Heart right ventricle (tissue), 16 donors: ENCODE measurements around the gene PCDHGA3. TPM values are rescaled to one million over a fixed set of nuclear protein-coding genes. Genes with fewer than 3 reads are reported as not detected.

Experiments used
- ATAC-seq, 8 donors: fragments of 200-7000 bp; cut with Tn5 transposase; one replicate each; pipeline ENCODE4 v1.9.1; 2020; ENCODE audit warnings: mild to moderate bottlenecking in 8 of 8, moderate library complexity in 8 of 8, moderate number of reproducible peaks in 1 of 8
- DNase-seq, 2 donors: peaks; one replicate each; pipeline ENCODE4 v3.0.0-alpha.2; 2020
- H3K27ac ChIP-seq, 10 donors: fragments of 200-600 bp; sonication (generic) in 2 of 10; one replicate each; pipeline versions ENCODE4 v1.5.0 to v1.8.0; 2020 to 2022; ENCODE audit warnings: mild to moderate bottlenecking in 3 of 10
- H3K27me3 ChIP-seq, 7 donors: fragments of 200-600 bp; one replicate each; pipeline ENCODE4 v1.8.0; 2021 to 2022; ENCODE audit warnings: mild to moderate bottlenecking in 2 of 7
- H3K36me3 ChIP-seq, 9 donors: fragments of 200-600 bp; sonication (generic) in 1 of 9; one replicate each; pipeline versions ENCODE4 v1.5.0 to v1.8.0; 2020 to 2022; ENCODE audit warnings: mild to moderate bottlenecking in 2 of 9
- H3K4me1 ChIP-seq, 9 donors: fragments of 200-600 bp; sonication (generic) in 1 of 9; one replicate each; pipeline versions ENCODE4 v1.5.0 to v1.8.0; 2020 to 2022; ENCODE audit warnings: mild to moderate bottlenecking in 4 of 9
- H3K4me3 ChIP-seq, 10 donors: fragments of 200-600 bp; sonication (generic) in 2 of 10; one replicate each; pipeline versions ENCODE4 v1.5.0 to v1.8.0; 2020 to 2022; ENCODE audit warnings: mild to moderate bottlenecking in 7 of 10, moderate library complexity in 2 of 10
- H3K9me3 ChIP-seq, 11 donors: fragments of 200-600 bp in 10 of 11; sonication (generic) in 2 of 11; one replicate each; pipeline versions ENCODE4 v1.5.0 to v1.8.0; 2013 to 2022; ENCODE audit warnings: mild to moderate bottlenecking in 2 of 11, control low read depth in 1 of 11, moderate library complexity in 1 of 11
- CTCF ChIP-seq, 9 donors: fragments of 200-600 bp; sonication (generic) in 2 of 9; IDR thresholded peaks; one replicate each; pipeline versions ENCODE4 v1.5.0 to v1.8.0; 2021 to 2022; ENCODE audit warnings: antibody characterized with exemption in 9 of 9, mild to moderate bottlenecking in 5 of 9, moderate library complexity in 1 of 9
- WGBS, 2 donors: extraction: QIAGEN DNeasy Blood & Tissue Kit; methylation state at CpG; one replicate each; pipeline ENCODE4 v1.1.7; 2013; ENCODE audit warnings: inconsistent platforms in 1 of 2; 5-methylcytosine and 5-hydroxymethylcytosine counted together
- intact Hi-C, 10 donors: fragments of 100-400 bp; cut with DNase I; formaldehyde crosslinking; loops; one replicate each; pipeline versions ENCODE4 v1.11.1 to v1.14.2; 2022
- polyA plus RNA-seq, 2 donors: library from polyadenylated mRNA; stranded (reverse); fragments of 200-250 nt; gene quantifications; one replicate each; pipeline ENCODE4 v1.2.3, GENCODE V29; 2013
- total RNA-seq, 10 donors: library from RNA; stranded (reverse); fragmentation: NEBNext Ultra II Directional in 3 of 10; extraction: Animal tissue kit (Norgen Biotek cat#: 25700) in 3 of 10; gene quantifications; one replicate each; pipeline versions ENCODE4 v1.2.1 to v1.2.4, GENCODE V29; 2021 to 2023
- donor health status: Arrhythmogenic right ventricular cardiomyopathy.
- donor health status: ischemic (EF 13 %, LVEDD 7.1; RV severe dilation, severe dysfunction).
- donor health status: healthy with polysubstance abuse.
- donor health status: DM: no; HTN: yes; CAD: no.
- donor health status: DM: no; HTN: no; CAD: no.
- donor health status: ischemic (EF 25% LVEDD 6.9; RV normal size, moderate dysfunction).
- donor health status: ischemic (EF 25% LVEDD 5.7; RV mildly dilated, moderate dysfunction).
- donor health status: healthy.
- donor health status: DM: yes; HTN: yes; CAD: no.
- donor health status: Ischemic cardiomyopathy.
- donor health status: ischemic (EF 35%, LVEDD 5.7; RV mildly dilated, moderate dysfunction).
- donor health status: nonischemic (EF 11% LVEDD 7.7; RV severe dilation, severe dysfunction).
- donor health status: DM: yes; HTN: yes; CAD: no.
- donor health status: PGD.
- donor health status: ischemic (EF 29% LVEDD 5.4; RV normal size, mild dysfunction).
- donor health status: nonischemic (EF 23%, LVEDD 6.1; RV moderate dilation, normal function).

Gene PCDHGA3
- total and polyA plus RNA-seq, 12 donors, result 1.3 to 21.0 (median 14.5) TPM

- WGBS, 2 donors, result 21 to 24% methylated on average over 29 of the region's 29 CpGs
- H3K4me1 ChIP-seq, result peaks cover 0 to 36% (median 4%) of the 10 kb centered on the region in 9 donors
These were observed 6.4 kb downstream of the PCDHGA3 start, which contains the start of gene PCDHGB1 for GRCh38 chr5:141349917-141350619. TSS of gene PCDHGB1 (plus strand) at chr5:141350099. CDS start at chr5:141350261, 162 bp downstream.

GRCh38 chr5:141351591-141351990 is 8.0 kb downstream of the PCDHGA3 start:
- Histone ChIP-seq H3K27me3 (peaks cover 0 to 37% (median 0%) of the 10 kb centered on the region in 7 donors), H3K36me3 (peaks cover 0 to 44% (median 0%) of the 10 kb centered on the region in 9 donors), H3K4me1 (peaks cover 0 to 38% (median 5%) of the 10 kb centered on the region in 9 donors), H3K27ac (no peak overlapping the region), H3K9me3 (peaks cover 0 to 98% (median 47%) of the 10 kb centered on the region in 11 donors), H3K4me3 (no peak overlapping the region)
- intact Hi-C loops, result loop anchor here in 2 of 10 donors (5.0 to 10.0 kb wide), 2 partner anchors 41 to 53 kb away; partner anchors contain the start of genes PCDHGA8 (in 1 of the 2), PCDHGA9 (in 1 of the 2) and PCDHGB6 (in 1 of the 2)
- no peak for ATAC-seq
- TF ChIP-seq CTCF (IDR thresholded peaks at IDR 0.05), result no peak
- 35 to 41% methylated on average over 31 to 32 of the region's 36 CpGs for WGBS, 2 donors
- no peak for DNase-seq

More at GRCh38 chr5:141349917-141350619, 6.4 kb downstream of the PCDHGA3 start, which contains the start of gene PCDHGB1:
- DNase-seq (peak; percentile 52 to 60), ATAC-seq (peak; percentile 50 to 88 (median 72))
- Histone ChIP-seq H3K4me3 (peak within 1 kb of the TSS in 8 of 10 donors; percentile 1 to 34 (median 26)), H3K27me3 (peaks cover 0 to 29% (median 0%) of the 10 kb centered on the region in 7 donors), H3K27ac (peak within 1 kb of the TSS in 1 of 10 donors; percentile 5), H3K9me3 (peaks cover 0 to 96% (median 39%) of the 10 kb centered on the region in 11 donors), H3K36me3 (peaks cover 0 to 34% (median 0%) of the 10 kb centered on the region in 9 donors)
- intact Hi-C loops, result loop anchor here in 3 of 10 donors (5.0 to 10.0 kb wide), 3 partner anchors 42 to 215 kb away; partner anchors contain the start of genes PCDHGA8 (in 1 of the 3), PCDHGA9 (in 1 of the 3) and PCDHGB6 (in 1 of the 3)
- peak in 8 of 9 donors; percentile 21 to 62 (median 54) for TF ChIP-seq CTCF (IDR thresholded peaks at IDR 0.05)

- Histone ChIP-seq H3K9me3 (peaks cover 0 to 98% (median 49%) of the 10 kb centered on the region in 11 donors), H3K27me3 (peaks cover 0 to 45% (median 0%) of the 10 kb centered on the region in 7 donors), H3K4me1 (peaks cover 0 to 34% (median 4%) of the 10 kb centered on the region in 9 donors), H3K36me3 (peaks cover 0 to 44% (median 0%) of the 10 kb centered on the region in 9 donors), H3K4me3 (peak within 1 kb of the TSS in 8 of 10 donors; percentile 2 to 40 (median 34)), H3K27ac (no peak within 1 kb of the TSS)
- DNase-seq (no peak), ATAC-seq (no peak)
- 18 to 21% methylated on average over 29 of the region's 29 CpGs for WGBS, 2 donors
- TF ChIP-seq CTCF (IDR thresholded peaks at IDR 0.05), result peak; percentile 13 to 61 (median 49)
- intact Hi-C loops, result loop anchor here in 2 of 10 donors (5.0 to 10.0 kb wide), 2 partner anchors 37 to 50 kb away; partner anchors contain the start of genes PCDHGA8 (in 1 of the 2), PCDHGA9 (in 1 of the 2) and PCDHGB6 (in 1 of the 2)
These were observed 11.4 kb downstream of the PCDHGA3 start, which contains the start of gene PCDHGA4 for GRCh38 chr5:141354900-141355469. TSS of gene PCDHGA4 (plus strand) at chr5:141355021. CDS start at chr5:141355108, 87 bp downstream.

GRCh38 chr5:141355641-141356040 is 12.0 kb downstream of the PCDHGA3 start:
- peaks cover 0 to 98% (median 51%) of the 10 kb centered on the region in 11 donors for H3K9me3 ChIP-seq
- ATAC-seq, result no peak

More at GRCh38 chr5:141355641-141356040, 12.0 kb downstream of the PCDHGA3 start:
- Histone ChIP-seq H3K27ac (no peak overlapping the region), H3K4me1 (peaks cover 0 to 38% (median 4%) of the 10 kb centered on the region in 9 donors), H3K27me3 (peaks cover 0 to 45% (median 0%) of the 10 kb centered on the region in 7 donors), H3K36me3 (peaks cover 0 to 38% (median 0%) of the 10 kb centered on the region in 9 donors), H3K4me3 (peak overlapping the region in 6 of 10 donors; percentile 2 to 40 (median 34))
- TF ChIP-seq CTCF (IDR thresholded peaks at IDR 0.05), result no peak
- intact Hi-C loops, result loop anchor here in 1 of 10 donors (10.0 kb wide), 1 partner anchor 49 kb away; the partner anchor contains the start of genes PCDHGA9 and PCDHGB6
- WGBS, 2 donors, result 44 to 52% methylated on average over 24 of the region's 24 CpGs
- no peak for DNase-seq
